Keratinocyte (primary cell): ENCODE measurements around the gene MED23. TPM values are rescaled to one million over a fixed set of nuclear protein-coding genes. Genes with fewer than 3 reads are reported as not detected.

Experiments used
- DNase-seq: peaks from one replicate; pipeline ENCODE4 v3.0.0-alpha.2; 2011; ENCODE audit warnings: low read depth, missing footprints, low spot score
- FAIRE-seq: peaks from 2 replicates; lab custom pipeline; 2011; peaks lifted over from hg19 to GRCh38; lab: Jason Lieb, UNC
- H2AFZ ChIP-seq: 2 replicates; pipeline ENCODE4 v1.6.0; 2012; ENCODE audit warnings: low read length, control low read depth, inconsistent platforms; ENCODE audit not compliant: control insufficient read depth
- H3K27ac ChIP-seq: 2 replicates; pipeline ENCODE4 v1.5.1; 2011; ENCODE audit warnings: low read length; ENCODE audit not compliant: control insufficient read depth, insufficient read depth
- H3K27me3 ChIP-seq: 3 replicates; pipeline ENCODE4 v1.6.0; 2011; ENCODE audit warnings: low read length; ENCODE audit not compliant: control insufficient read depth, insufficient read depth; ENCODE audit errors: extremely low read depth
- H3K36me3 ChIP-seq, 2 experiments: 2 replicates in 1 of 2; 3 replicates in 1 of 2; pipeline ENCODE4 v1.5.1; 2011; ENCODE audit warnings: low read length in 2 of 2, mild to moderate bottlenecking in 1 of 2; ENCODE audit not compliant: control insufficient read depth in 2 of 2, insufficient read depth in 2 of 2; ENCODE audit errors: extremely low read depth in 1 of 2
- H3K4me1 ChIP-seq: 3 replicates; pipeline ENCODE4 v1.5.1; 2011; ENCODE audit warnings: low read length; ENCODE audit not compliant: control insufficient read depth, insufficient read depth; ENCODE audit errors: extremely low read depth
- H3K4me2 ChIP-seq: 3 replicates; pipeline ENCODE4 v1.6.0; 2011; ENCODE audit warnings: low read depth, low read length; ENCODE audit not compliant: control insufficient read depth, insufficient read depth; ENCODE audit errors: extremely low read depth
- H3K4me3 ChIP-seq, 3 experiments: fragments of 200-600 bp in 1 of 3; sonication (generic) in 1 of 3; 2 replicates in 2 of 3; 3 replicates in 1 of 3; pipeline ENCODE4 v1.5.1; 2011 to 2016; ENCODE audit warnings: low read length in 3 of 3, mild to moderate bottlenecking in 3 of 3, control low read depth in 2 of 3, inconsistent platforms in 1 of 3, low read depth in 1 of 3, mixed read lengths in 1 of 3, mixed run types in 1 of 3, moderate library complexity in 1 of 3; ENCODE audit not compliant: control insufficient read depth in 2 of 3, insufficient read depth in 2 of 3; ENCODE audit errors: extremely low read depth in 1 of 3
- H3K79me2 ChIP-seq: 2 replicates; pipeline ENCODE4 v1.6.0; 2012; ENCODE audit warnings: low read length; ENCODE audit not compliant: control insufficient read depth, insufficient read depth
- H3K9ac ChIP-seq: 3 replicates; pipeline ENCODE4 v1.6.0; 2011; ENCODE audit warnings: low read length; ENCODE audit not compliant: control insufficient read depth, insufficient read depth; ENCODE audit errors: extremely low read depth
- H3K9me1 ChIP-seq: 3 replicates; pipeline ENCODE4 v1.6.0; 2011; ENCODE audit warnings: low read length; ENCODE audit not compliant: control insufficient read depth, insufficient read depth; ENCODE audit errors: extremely low read depth
- H3K9me3 ChIP-seq: 2 replicates; pipeline ENCODE4 v1.5.1; 2012; ENCODE audit warnings: low read depth, low read length; ENCODE audit not compliant: control insufficient read depth
- H4K20me1 ChIP-seq: 3 replicates; pipeline ENCODE4 v1.6.0; 2011; ENCODE audit warnings: low read length; ENCODE audit not compliant: control insufficient read depth, insufficient read depth; ENCODE audit errors: extremely low read depth
- CTCF ChIP-seq, 3 experiments: IDR thresholded peaks in 1 of 3; conservative IDR thresholded peaks in 1 of 3; optimal IDR thresholded peaks in 1 of 3; 2 replicates in 2 of 3; 3 replicates in 1 of 3; pipeline versions ENCODE3 to v1.5.1; 2011; ENCODE audit warnings: low read length in 3 of 3, mild to moderate bottlenecking in 3 of 3, moderate library complexity in 2 of 3, control low read depth in 1 of 3, inconsistent platforms in 1 of 3; ENCODE audit not compliant: insufficient read depth in 2 of 3; ENCODE audit errors: extremely low read depth in 1 of 3
- EZH2 ChIP-seq: IDR thresholded peaks from one replicate; pipeline ENCODE4 v1.6.1; 2012; ENCODE audit warnings: inconsistent platforms, mild to moderate bottlenecking, low read length, moderate library complexity
- dilution Hi-C: fragments of 300-500 bp; cut with MboI; formaldehyde crosslinking; loops from one replicate; pipeline ENCODE4 v1.7.0; 2020; ENCODE audit warnings: low sequenced_read_pairs; ENCODE audit not compliant: extremely low pct_ligation_motif_present
- polyA plus RNA-seq, 5 experiments: library from polyadenylated mRNA; depleted of rRNA in 3 of 5; stranded (reverse) in 3 of 5; stranded (forward) in 1 of 5; unstranded in 1 of 5; fragments of >200 nt; gene quantifications; 1 replicate in 1 of 5; 2 replicates in 3 of 5; 3 replicates in 1 of 5; pipeline versions ENCODE4 v1.2.1 to v1.2.3, GENCODE V29; 2011 to 2012; ENCODE audit warnings: missing spikeins in 2 of 5, low read depth in 1 of 5, low replicate concordance in 1 of 5

Gene MED23
- polyA plus RNA-seq, 1 donor (not counting 4 experiments of a cell fraction or from before 2014, with no cell fraction given), result 24.9 TPM

GRCh38 chr6:131597446-131597845, 30.6 kb downstream of the MED23 start:
- Histone ChIP-seq H2AFZ (no peak overlapping the region), H3K4me3 (no peak overlapping the region), H3K79me2 (no peaks in the 10 kb centered on the region), H3K9me1 (no peaks in the 10 kb centered on the region), H3K27me3 (no peaks in the 10 kb centered on the region), H3K36me3 (peaks cover 11 to 18% of the 10 kb centered on the region in 2 experiments), H3K4me1 (no peaks in the 10 kb centered on the region), H4K20me1 (no peaks in the 10 kb centered on the region), H3K4me2 (no peak overlapping the region), H3K27ac (no peak overlapping the region), H3K9ac (no peak overlapping the region), H3K9me3 (no peaks in the 10 kb centered on the region)
- DNase-seq (no peak), FAIRE-seq (no peak)
- TF ChIP-seq CTCF (optimal IDR thresholded peaks at IDR 0.05 in 1 of 3, IDR thresholded peaks at IDR 0.05 in 1 of 3, conservative IDR thresholded peaks at IDR 0.05 in 1 of 3; ENCODE audit: extremely low read depth in 1 of 3, insufficient read depth in 2 of 3, low read length in 3 of 3) (peak in 2 of 3 experiments; percentile 8 to 19), EZH2 (no peak)
- dilution Hi-C loops, result no loop called here

GRCh38 chr6:131594074-131594473, 34.0 kb downstream of the MED23 start:
- no peak for FAIRE-seq
- H3K9me3 ChIP-seq, result no peaks in the 10 kb centered on the region

More at GRCh38 chr6:131594074-131594473, 34.0 kb downstream of the MED23 start:
- no peak overlapping the region for H3K4me2 ChIP-seq
- H3K79me2 ChIP-seq, result no peaks in the 10 kb centered on the region
- dilution Hi-C loops, result no loop called here
- H2AFZ ChIP-seq, result no peak overlapping the region
- no peaks in the 10 kb centered on the region for H3K9me1 ChIP-seq
- no peak overlapping the region for H3K4me3 ChIP-seq
- H3K27ac ChIP-seq, result no peak overlapping the region
- H4K20me1 ChIP-seq, result no peaks in the 10 kb centered on the region
- H3K36me3 ChIP-seq, result peaks cover 15 to 18% of the 10 kb centered on the region in 2 experiments
- no peaks in the 10 kb centered on the region for H3K4me1 ChIP-seq
- no peaks in the 10 kb centered on the region for H3K27me3 ChIP-seq
- DNase-seq, result no peak
- TF ChIP-seq EZH2, result no peak
- TF ChIP-seq CTCF (optimal IDR thresholded peaks at IDR 0.05 in 1 of 3, IDR thresholded peaks at IDR 0.05 in 1 of 3, conservative IDR thresholded peaks at IDR 0.05 in 1 of 3; ENCODE audit: extremely low read depth in 1 of 3, insufficient read depth in 2 of 3, low read length in 3 of 3), result no peak
- no peak overlapping the region for H3K9ac ChIP-seq
